ENCODE measurements around the gene ALK.

ALK gene

GRCh38 chr2:29697715-29698114 lies 223.7 kb downstream of the ALK start:
- no peak for TF ChIP-seq CTCF (IDR thresholded peaks at IDR 0.05; ENCODE audit: control insufficient read depth, extremely low read depth, insufficient read depth)
- no peak overlapping the region for H3K4me3 ChIP-seq (ENCODE audit: low read depth, low read length)
- DNase-seq (ENCODE audit: low read depth), result no peak

- no peak overlapping the region for H3K4me3 ChIP-seq (ENCODE audit: low read depth, low read length)
- TF ChIP-seq CTCF (IDR thresholded peaks at IDR 0.05; ENCODE audit: control insufficient read depth, extremely low read depth, insufficient read depth), result no peak
- no peak for DNase-seq (ENCODE audit: low read depth)
These were observed 224.2 kb downstream of the ALK start for GRCh38 chr2:29697181-29697580.

GRCh38 chr2:29694741-29695140 lies 226.6 kb downstream of the ALK start:
- no peak for TF ChIP-seq CTCF (IDR thresholded peaks at IDR 0.05; ENCODE audit: control insufficient read depth, extremely low read depth, insufficient read depth)
- DNase-seq (ENCODE audit: low read depth), result no peak
- H3K4me3 ChIP-seq (ENCODE audit: low read depth, low read length), result no peak overlapping the region

- TF ChIP-seq CTCF (IDR thresholded peaks at IDR 0.05; ENCODE audit: control insufficient read depth, extremely low read depth, insufficient read depth), result no peak
- no peak overlapping the region for H3K4me3 ChIP-seq (ENCODE audit: low read depth, low read length)
- DNase-seq (ENCODE audit: low read depth), result no peak
These were observed 229.9 kb downstream of the ALK start for GRCh38 chr2:29691391-29691950.

- TF ChIP-seq CTCF (IDR thresholded peaks at IDR 0.05; ENCODE audit: control insufficient read depth, extremely low read depth, insufficient read depth), result no peak
- no peak for DNase-seq (ENCODE audit: low read depth)
- no peak overlapping the region for H3K4me3 ChIP-seq (ENCODE audit: low read depth, low read length)
These were observed 231.7 kb downstream of the ALK start for GRCh38 chr2:29689666-29690065.

- no peak for DNase-seq (ENCODE audit: low read depth)
- H3K4me3 ChIP-seq (ENCODE audit: low read depth, low read length), result no peak overlapping the region
- TF ChIP-seq CTCF (IDR thresholded peaks at IDR 0.05; ENCODE audit: control insufficient read depth, extremely low read depth, insufficient read depth), result no peak
These were observed 233.0 kb downstream of the ALK start for GRCh38 chr2:29688429-29688828.

- TF ChIP-seq CTCF (IDR thresholded peaks at IDR 0.05; ENCODE audit: control insufficient read depth, extremely low read depth, insufficient read depth), result no peak
- no peak for DNase-seq (ENCODE audit: low read depth)
- no peak overlapping the region for H3K4me3 ChIP-seq (ENCODE audit: low read depth, low read length)
These were observed 234.3 kb downstream of the ALK start for GRCh38 chr2:29687121-29687520.
